ENCODE measurements around the gene SUGP1.

GRCh38 chr19:19285686-19286085, 34.6 kb downstream of the SUGP1 start:
- TF ChIP-seq CHD2 (IDR thresholded peaks at IDR 0.05; ENCODE audit: low read length, partially characterized antibody) (no peak), RCOR1 (IDR thresholded peaks at IDR 0.05; ENCODE audit: low read length) (no peak)
